PC-9 (cell line): ENCODE results near the gene CCDC146. TPM values are rescaled to one million over a fixed set of nuclear protein-coding genes. Genes with fewer than 3 reads are reported as not detected.

Source experiments
- BruUV-seq: library from RNA; stranded (reverse); fragments of 400-500 nt; replicated peaks from 2 replicates; lab custom pipeline; 2021; lab: Mats Ljungman, UMichigan
- CTCF ChIA-PET: fragments of 300-600 bp; sonication (Branson Sonifier 250); formaldehyde crosslinking; loops from one replicate; lab custom pipeline; 2022; ENCODE audit warnings: antibody characterized with exemption; lab: Charles Lee
- POLR2A ChIA-PET: fragments of 300-600 bp; sonication (Branson Sonifier 250); formaldehyde crosslinking; loops from one replicate; lab custom pipeline; 2022; ENCODE audit warnings: antibody characterized with exemption; ENCODE audit not compliant: unreplicated experiment; lab: Charles Lee
- DNase-seq, 2 experiments: peaks; one replicate each; pipeline versions ENCODE4 v3.0.0 to v3.0.0-alpha.2; 2015 to 2022; ENCODE audit warnings: mixed read lengths in 1 of 2
- H2AFZ ChIP-seq: fragments of 200-600 bp; sonication (generic); 2 replicates; pipeline ENCODE4 v1.8.1; 2017; ENCODE audit warnings: antibody characterized with exemption
- H3F3A ChIP-seq: fragments of 200-600 bp; sonication (generic); 2 replicates; pipeline ENCODE4 v1.8.1; 2017; ENCODE audit warnings: antibody characterized with exemption, mild to moderate bottlenecking, low read depth; ENCODE audit not compliant: insufficient read depth
- H3K27ac ChIP-seq: fragments of 200-600 bp; sonication (generic); 2 replicates; pipeline ENCODE4 v1.6.1; 2016; ENCODE audit warnings: mixed run types
- H3K27me3 ChIP-seq: fragments of 200-600 bp; sonication (generic); 2 replicates; pipeline ENCODE4 v1.6.1; 2016; ENCODE audit warnings: low read depth, mixed run types; ENCODE audit not compliant: insufficient read depth
- H3K36me3 ChIP-seq: fragments of 200-600 bp; sonication (generic); 2 replicates; pipeline ENCODE4 v1.6.1; 2016; ENCODE audit warnings: low read depth, mixed run types
- H3K4me1 ChIP-seq: fragments of 200-600 bp; sonication (generic); replicated peaks from 2 replicates; pipeline ENCODE4 v1.6.1; 2016; ENCODE audit warnings: mixed run types; ENCODE audit not compliant: insufficient read depth
- H3K4me2 ChIP-seq: fragments of 200-600 bp; sonication (generic); 2 replicates; pipeline ENCODE4 v1.6.1; 2017; ENCODE audit warnings: mixed run types
- H3K4me3 ChIP-seq: fragments of 200-600 bp; sonication (generic); 2 replicates; pipeline ENCODE4 v1.6.1; 2016; ENCODE audit warnings: mixed run types
- H3K79me2 ChIP-seq: fragments of 200-600 bp; sonication (generic); 2 replicates; pipeline ENCODE4 v1.6.1; 2017; ENCODE audit warnings: low read depth, mixed run types
- H3K9me2 ChIP-seq: fragments of 200-600 bp; sonication (generic); 2 replicates; pipeline ENCODE4 v1.8.1; 2017; ENCODE audit warnings: mild to moderate bottlenecking; ENCODE audit not compliant: insufficient read depth
- H3K9me3 ChIP-seq: fragments of 200-600 bp; sonication (generic); 2 replicates; pipeline ENCODE4 v1.8.1; 2016; ENCODE audit warnings: low read depth; ENCODE audit not compliant: insufficient read depth
- H4K20me1 ChIP-seq: fragments of 200-600 bp; sonication (generic); 2 replicates; pipeline ENCODE4 v1.8.1; 2017; ENCODE audit not compliant: insufficient read depth
- EZH2 ChIP-seq: fragments of 200-600 bp; sonication (generic); IDR thresholded peaks from 2 replicates; pipeline ENCODE4 v1.8.0; 2017; ENCODE audit warnings: antibody characterized with exemption, low read depth
- intact Hi-C: fragments of 100-400 bp; cut with micrococcal nuclease; formaldehyde crosslinking; loops from one replicate; pipeline ENCODE4 v1.10.0; 2022; ENCODE audit not compliant: unreplicated experiment
- total RNA-seq: library from RNA; stranded (reverse); gene quantifications from 2 replicates; pipeline ENCODE4 v1.2.3, GENCODE V29; 2021
- TF ChIP-seq, protein P1 (sequence below): fragments of 200-600 bp; sonication (generic); conservative IDR thresholded peaks from 2 replicates; pipeline ENCODE4 v1.6.1; 2017; ENCODE audit warnings: mixed run types, antibody characterized with exemption, mild to moderate bottlenecking, moderate library complexity

Gene CCDC146
- total RNA-seq, 1 experiment from 2014 or later, result 15.9 TPM

DNA sequence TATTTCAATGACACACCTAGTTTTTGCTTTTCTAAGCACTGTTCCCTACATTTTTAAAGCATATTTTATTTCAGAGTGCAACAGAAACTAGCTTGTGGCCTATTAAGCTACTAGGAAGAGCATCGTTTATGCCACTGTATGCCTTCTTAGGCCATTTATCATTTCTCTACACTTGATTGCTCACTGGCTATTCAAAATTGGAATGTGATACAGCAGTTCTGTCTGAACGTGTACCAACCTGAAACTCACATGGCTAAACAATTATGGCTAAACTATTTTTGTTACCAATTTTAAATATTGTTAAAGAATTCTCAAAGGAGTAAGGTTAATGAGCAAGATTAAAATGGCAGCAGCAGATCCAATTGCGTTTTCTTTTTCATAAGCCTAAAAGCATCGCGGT lies 188.6 kb downstream of the CCDC146 start:
- no peak overlapping the region for H3K27ac ChIP-seq
- no peak for DNase-seq
- intact Hi-C loops, result no loop called here
- CTCF ChIA-PET, result no interaction called here
- no peaks in the 10 kb centered on the region for H3K27me3 ChIP-seq
- no peak overlapping the region for H3K4me2 ChIP-seq
- no peaks in the 10 kb centered on the region for H4K20me1 ChIP-seq
- peaks cover 11% of the 10 kb centered on the region; the same call in 1 of the 2 replicates for H3F3A ChIP-seq
- H3K9me2 ChIP-seq, result no peaks in the 10 kb centered on the region
- H3K9me3 ChIP-seq, result peaks cover 11% of the 10 kb centered on the region; the same call in 1 of the 2 replicates
- POLR2A ChIA-PET, result no interaction called here
- 0 out of 2 replicates have a peak, but pooled peaks cover 11% of the 10 kb centered on the region for H3K36me3 ChIP-seq
- H3K4me1 ChIP-seq, result peaks cover 14% of the 10 kb centered on the region
- no peaks in the 10 kb centered on the region for H3K79me2 ChIP-seq
- no peak overlapping the region for H2AFZ ChIP-seq
- no TSS peak for BruUV-seq
- TF ChIP-seq, protein P1, sequence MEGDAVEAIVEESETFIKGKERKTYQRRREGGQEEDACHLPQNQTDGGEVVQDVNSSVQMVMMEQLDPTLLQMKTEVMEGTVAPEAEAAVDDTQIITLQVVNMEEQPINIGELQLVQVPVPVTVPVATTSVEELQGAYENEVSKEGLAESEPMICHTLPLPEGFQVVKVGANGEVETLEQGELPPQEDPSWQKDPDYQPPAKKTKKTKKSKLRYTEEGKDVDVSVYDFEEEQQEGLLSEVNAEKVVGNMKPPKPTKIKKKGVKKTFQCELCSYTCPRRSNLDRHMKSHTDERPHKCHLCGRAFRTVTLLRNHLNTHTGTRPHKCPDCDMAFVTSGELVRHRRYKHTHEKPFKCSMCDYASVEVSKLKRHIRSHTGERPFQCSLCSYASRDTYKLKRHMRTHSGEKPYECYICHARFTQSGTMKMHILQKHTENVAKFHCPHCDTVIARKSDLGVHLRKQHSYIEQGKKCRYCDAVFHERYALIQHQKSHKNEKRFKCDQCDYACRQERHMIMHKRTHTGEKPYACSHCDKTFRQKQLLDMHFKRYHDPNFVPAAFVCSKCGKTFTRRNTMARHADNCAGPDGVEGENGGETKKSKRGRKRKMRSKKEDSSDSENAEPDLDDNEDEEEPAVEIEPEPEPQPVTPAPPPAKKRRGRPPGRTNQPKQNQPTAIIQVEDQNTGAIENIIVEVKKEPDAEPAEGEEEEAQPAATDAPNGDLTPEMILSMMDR, result no peak
- TF ChIP-seq EZH2, result no peak
- no peak overlapping the region for H3K4me3 ChIP-seq

DNA sequence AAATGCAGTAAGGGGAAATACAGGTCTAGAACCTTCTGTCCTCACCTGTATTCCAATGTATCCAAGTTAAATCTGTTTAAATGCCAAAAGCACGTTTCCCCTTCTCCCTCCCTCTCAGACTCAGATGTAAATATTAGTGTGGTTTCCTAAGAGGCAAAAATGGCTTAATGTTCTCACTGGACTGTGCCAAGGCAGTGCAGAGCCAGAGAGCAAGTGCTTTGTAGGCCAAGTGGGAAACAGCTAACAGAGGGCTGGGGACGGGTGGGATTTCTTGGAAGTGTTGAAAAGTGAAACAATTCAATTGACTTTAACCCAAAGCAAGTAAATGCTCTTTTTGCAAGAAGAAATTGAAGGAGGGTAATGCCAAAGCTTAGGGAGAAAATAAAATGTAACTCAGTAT lies 190.7 kb downstream of the CCDC146 start:
- POLR2A ChIA-PET, result interaction anchor here (0.6 kb wide), 1 partner anchor 236 kb away, joined by 7 read pairs; no protein-coding TSS in a partner anchor
- peaks cover 24% of the 10 kb centered on the region for H3K4me1 ChIP-seq
- intact Hi-C loops, result no loop called here
- H3K27ac ChIP-seq, result no peak overlapping the region
- no peaks in the 10 kb centered on the region for H3K79me2 ChIP-seq
- no peak overlapping the region for H3K4me2 ChIP-seq
- H3K27me3 ChIP-seq, result no peaks in the 10 kb centered on the region
- DNase-seq, result no peak
- TF ChIP-seq, protein P1, result no peak
- no peak for TF ChIP-seq EZH2
- H2AFZ ChIP-seq, result no peak overlapping the region
- no peak overlapping the region for H3K4me3 ChIP-seq
- peaks cover 11% of the 10 kb centered on the region; the same call in 1 of the 2 replicates for H3F3A ChIP-seq
- CTCF ChIA-PET, result no interaction called here
- no TSS peak for BruUV-seq
- 0 out of 2 replicates have a peak, but pooled peaks cover 14% of the 10 kb centered on the region for H3K36me3 ChIP-seq
- no peaks in the 10 kb centered on the region for H3K9me2 ChIP-seq
- peaks cover 5% of the 10 kb centered on the region; the same call in 1 of the 2 replicates for H3K9me3 ChIP-seq
- no peaks in the 10 kb centered on the region for H4K20me1 ChIP-seq

DNA sequence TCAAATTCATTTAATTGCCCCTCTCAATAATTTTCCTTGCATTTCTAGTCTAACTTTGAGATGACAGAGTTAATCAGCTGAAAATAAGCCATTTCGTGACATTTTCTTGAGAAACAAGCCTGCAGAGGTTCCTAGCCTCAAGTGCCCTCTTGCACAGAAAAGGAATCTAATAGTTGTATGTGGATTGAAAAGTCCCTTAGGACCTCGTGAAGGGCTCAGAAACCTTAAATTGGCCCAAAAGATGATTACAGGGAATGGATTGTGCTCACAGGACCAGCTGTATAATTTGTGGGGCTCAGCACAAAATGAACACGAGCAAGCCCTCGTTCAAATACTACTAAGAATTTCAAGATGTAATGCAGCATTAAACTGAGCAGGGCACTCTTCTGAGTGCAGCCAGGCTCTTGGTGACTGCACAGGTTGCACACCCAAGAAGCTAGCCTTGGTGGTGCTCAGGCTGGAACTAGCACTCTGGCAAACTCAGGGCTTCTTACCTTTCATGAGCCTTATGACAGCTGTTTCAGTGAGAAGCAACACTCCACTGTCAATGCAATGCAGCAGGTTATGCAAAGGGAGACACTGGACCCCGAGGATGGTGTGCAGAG lies 191.6 kb downstream of the CCDC146 start:
- Histone ChIP-seq H2AFZ (no peak overlapping the region), H3K9me2 (no peaks in the 10 kb centered on the region), H3K4me3 (no peak overlapping the region), H3K27ac (no peak overlapping the region), H3K79me2 (no peaks in the 10 kb centered on the region), H3F3A (peaks cover 9% of the 10 kb centered on the region; the same call in 1 of the 2 replicates), H4K20me1 (no peaks in the 10 kb centered on the region), H3K36me3 (0 out of 2 replicates have a peak, but pooled peaks cover 19% of the 10 kb centered on the region), H3K27me3 (no peaks in the 10 kb centered on the region), H3K4me2 (no peak overlapping the region), H3K4me1 (peaks cover 24% of the 10 kb centered on the region), H3K9me3 (no peaks in the 10 kb centered on the region)
- BruUV-seq, result no TSS peak
- POLR2A ChIA-PET, result no interaction called here
- CTCF ChIA-PET, result no interaction called here
- TF ChIP-seq EZH2, result no peak
- TF ChIP-seq, protein P1, result no peak
- no peak for DNase-seq
- intact Hi-C loops, result no loop called here
